NCI-H2107 treated with DMSO at 0.1 percent for 48 hours (cell line): ENCODE data around the gene MMP24OS.

Experiments used
- DNase-seq: peaks from one replicate; lab custom pipeline; 2025; ENCODE audit not compliant: unreplicated experiment; lab: John Stamatoyannopoulos, UW

MMP24OS gene

GRCh38 chr20:35291654-35292503 is 14.0 kb upstream of the MMP24OS start, which contains the start of gene FAM83C:
TSS of gene FAM83C (minus strand) at chr20:35292425. CDS start at chr20:35292304, 121 bp downstream.
- DNase-seq: no peak

GRCh38 chr20:35290887-35291417 is 13.0 kb upstream of the MMP24OS start:
- no peak for DNase-seq

- no peak for DNase-seq
Measured at GRCh38 chr20:35290186-35290886, 12.4 kb upstream of the MMP24OS start.

GRCh38 chr20:35288325-35289060 is 10.6 kb upstream of the MMP24OS start:
- DNase-seq: no peak

- DNase-seq: no peak
Measured at GRCh38 chr20:35287509-35288324, 9.8 kb upstream of the MMP24OS start.

GRCh38 chr20:35286899-35287508 is 9.1 kb upstream of the MMP24OS start:
- no peak for DNase-seq

GRCh38 chr20:35286077-35286898 is 8.4 kb upstream of the MMP24OS start:
- DNase-seq: no peak

- no peak for DNase-seq
Measured at GRCh38 chr20:35285806-35286076, 7.8 kb upstream of the MMP24OS start.

GRCh38 chr20:35284992-35285805 is 7.3 kb upstream of the MMP24OS start:
- no peak for DNase-seq

- DNase-seq: peak; percentile 36
Measured at GRCh38 chr20:35284267-35284991, 6.5 kb upstream of the MMP24OS start, which contains the start of gene EIF6. TSS of gene EIF6 (minus strand) at chr20:35284772. CDS start at chr20:35284487, 285 bp downstream.

GRCh38 chr20:35283441-35284266 is 5.7 kb upstream of the MMP24OS start:
- no peak for DNase-seq

- no peak for DNase-seq
Measured at GRCh38 chr20:35281506-35282101, 3.7 kb upstream of the MMP24OS start.

- no peak for DNase-seq
Measured at GRCh38 chr20:35280523-35280922, 2.6 kb upstream of the MMP24OS start.

- no peak for DNase-seq
Measured at GRCh38 chr20:35279533-35280174, 1.7 kb upstream of the MMP24OS start.

GRCh38 chr20:35279040-35279439 is 1.1 kb upstream of the MMP24OS start:
- no peak for DNase-seq

GRCh38 chr20:35277127-35277526 is 795 bp downstream of the MMP24OS start:
- no peak for DNase-seq
